Karpas-422 (cell line): ENCODE data around the gene MAGEB17. TPM values are rescaled to one million over a fixed set of nuclear protein-coding genes. Genes with fewer than 3 reads are reported as not detected.

Experiments used
- total RNA-seq: library from RNA; depleted of rRNA; stranded (reverse); fragments of >200 nt; shearing (Covaris generic); gene quantifications from 2 replicates; pipeline ENCODE4 v1.2.3, GENCODE V29; 2014; ENCODE audit warnings: low replicate concordance; rRNA removed

Gene MAGEB17
- total RNA-seq, 1 experiment from 2014 or later = not detected

Other genes with a start within 250 kb of the MAGEB17 start
- gene GRPR, start 43.9 kb upstream of the MAGEB17 start, total RNA-seq = 0.45 TPM in 1 of 2 replicates, not detected in the other